GM23338 (cell line): ENCODE data around the gene SVOPL. TPM values are rescaled to one million over a fixed set of nuclear protein-coding genes. Genes with fewer than 3 reads are reported as not detected.

Experiments used
- ATAC-seq: fragments of 200-7000 bp; cut with Tn5 transposase; 3 replicates; pipeline ENCODE4 v1.9.1; 2020
- DNase-seq: peaks from one replicate; pipeline ENCODE4 v3.0.0-alpha.2; 2015; ENCODE audit warnings: low spot score
- H2AFZ ChIP-seq: fragments of 200-600 bp; sonication (generic); 2 replicates; pipeline ENCODE4 v1.8.0; 2016; ENCODE audit warnings: antibody characterized with exemption, mild to moderate bottlenecking, moderate library complexity
- H3F3A ChIP-seq: fragments of 200-600 bp; sonication (generic); replicated peaks from 2 replicates; pipeline ENCODE4 v1.8.0; 2017; ENCODE audit warnings: antibody characterized with exemption, mixed run types, low read depth
- H3K27ac ChIP-seq: fragments of 200-600 bp; sonication (generic); 2 replicates; pipeline ENCODE4 v1.6.1; 2016; ENCODE audit warnings: low read depth
- H3K27me3 ChIP-seq: fragments of 200-600 bp; sonication (generic); 2 replicates; pipeline ENCODE4 v1.8.0; 2016; ENCODE audit warnings: mild to moderate bottlenecking, mixed run types, moderate library complexity; ENCODE audit not compliant: insufficient read depth
- H3K36me3 ChIP-seq: fragments of 200-600 bp; sonication (generic); 2 replicates; pipeline ENCODE4 v1.8.0; 2016; ENCODE audit warnings: mild to moderate bottlenecking; ENCODE audit not compliant: insufficient read depth
- H3K4me1 ChIP-seq: fragments of 200-600 bp; sonication (generic); 2 replicates; pipeline ENCODE4 v1.8.0; 2016; ENCODE audit warnings: mild to moderate bottlenecking, moderate library complexity; ENCODE audit not compliant: insufficient read depth
- H3K4me2 ChIP-seq: fragments of 200-600 bp; sonication (generic); 2 replicates; pipeline ENCODE4 v1.7.1; 2017; ENCODE audit warnings: mixed run types
- H3K4me3 ChIP-seq: fragments of 200-600 bp; sonication (generic); 2 replicates; pipeline ENCODE4 v1.6.1; 2016; ENCODE audit warnings: mixed run types
- H3K79me2 ChIP-seq: fragments of 200-600 bp; sonication (generic); replicated peaks from 2 replicates; pipeline ENCODE4 v1.8.0; 2017; ENCODE audit warnings: mild to moderate bottlenecking; ENCODE audit not compliant: insufficient read depth
- H3K9me2 ChIP-seq: fragments of 200-600 bp; sonication (generic); 2 replicates; pipeline ENCODE4 v1.8.0; 2017; ENCODE audit not compliant: insufficient read depth
- H4K20me1 ChIP-seq: fragments of 200-600 bp; sonication (generic); replicated peaks from 2 replicates; pipeline ENCODE4 v1.8.0; 2017; ENCODE audit warnings: mild to moderate bottlenecking; ENCODE audit not compliant: insufficient read depth
- H3K27ac Mint-ChIP-seq: 2 replicates; pipeline ENCODE4 v1.8.0; 2020; ENCODE audit warnings: inconsistent platforms, mild to moderate bottlenecking, moderate library complexity, mixed read lengths
- H3K27me3 Mint-ChIP-seq: 3 replicates; pipeline ENCODE4 v1.8.0; 2022; ENCODE audit warnings: low read depth, mild to moderate bottlenecking, moderate library complexity, mixed read lengths, inconsistent platforms; ENCODE audit not compliant: insufficient read depth, poor library complexity
- H3K36me3 Mint-ChIP-seq: 3 replicates; pipeline ENCODE4 v1.8.0; 2021; ENCODE audit warnings: low read depth, mild to moderate bottlenecking, inconsistent platforms, moderate library complexity, mixed read lengths
- H3K4me1 Mint-ChIP-seq: 3 replicates; pipeline ENCODE4 v1.8.0; 2020; ENCODE audit warnings: mild to moderate bottlenecking, inconsistent platforms, mixed read lengths
- H3K4me3 Mint-ChIP-seq: 3 replicates; pipeline ENCODE4 v1.8.0; 2021; ENCODE audit warnings: moderate library complexity, mild to moderate bottlenecking, inconsistent platforms, mixed read lengths
- H3K9me3 Mint-ChIP-seq: 3 replicates; pipeline ENCODE4 v1.8.0; 2020; ENCODE audit warnings: moderate library complexity, mild to moderate bottlenecking, inconsistent platforms, mixed read lengths
- CREB1 ChIP-seq: fragments of 250-450 bp; sonication (Bioruptor Pico); IDR thresholded peaks from 2 replicates; pipeline ENCODE4 v1.5.0; 2020; ENCODE audit warnings: low read depth, mild to moderate bottlenecking, moderate library complexity
- EZH2 ChIP-seq: fragments of 200-600 bp; sonication (generic); IDR thresholded peaks from one replicate; pipeline ENCODE4 v1.8.0; 2017; ENCODE audit warnings: antibody characterized with exemption, mild to moderate bottlenecking, low read depth; ENCODE audit not compliant: unreplicated experiment
- EZH2phosphoT487 ChIP-seq: fragments of 200-600 bp; sonication (generic); IDR thresholded peaks from one replicate; pipeline ENCODE4 v1.8.1; 2018; ENCODE audit warnings: antibody characterized with exemption; ENCODE audit not compliant: unreplicated experiment
- JUNB ChIP-seq: IDR thresholded peaks from one replicate; pipeline ENCODE4 v1.6.1; 2016; ENCODE audit warnings: antibody characterized with exemption; ENCODE audit not compliant: unreplicated experiment
- NANOG ChIP-seq: IDR thresholded peaks from 2 replicates; pipeline ENCODE4 v1.6.1; 2016; ENCODE audit warnings: antibody characterized with exemption, borderline replicate concordance
- POLR2AphosphoS5 ChIP-seq: IDR thresholded peaks from 2 replicates; pipeline ENCODE4 v1.6.1; 2016; ENCODE audit warnings: antibody characterized with exemption, low read depth
- STAT1 ChIP-seq: IDR thresholded peaks from one replicate; pipeline ENCODE4 v1.6.1; 2016; ENCODE audit warnings: antibody characterized with exemption; ENCODE audit not compliant: unreplicated experiment
- ZNF114 ChIP-seq: fragments of 250-450 bp; sonication (Bioruptor Pico); IDR thresholded peaks from 2 replicates; pipeline ENCODE4 v1.5.0; 2020; ENCODE audit warnings: mild to moderate bottlenecking, moderate library complexity
- ZNF331 ChIP-seq: fragments of 250-450 bp; sonication (Bioruptor Pico); IDR thresholded peaks from 2 replicates; pipeline ENCODE4 v1.5.0; 2020; ENCODE audit warnings: low read depth, mild to moderate bottlenecking, moderate library complexity
- polyA plus RNA-seq: library from polyadenylated mRNA; unstranded; fragments of >200 nt; fragmentation: Nextera tagmentation; extraction: Ambion mirVana; gene quantifications from 2 replicates; pipeline ENCODE4 v1.2.1, GENCODE V29; 2016
- total RNA-seq: library from RNA; depleted of rRNA; stranded (reverse); fragments of >200 nt; shearing (Covaris generic); gene quantifications from 2 replicates; pipeline ENCODE4 v1.2.3, GENCODE V29; 2014
- TF ChIP-seq, protein P1 (sequence below): IDR thresholded peaks from one replicate; pipeline ENCODE4 v1.6.1; 2018; ENCODE audit warnings: antibody characterized with exemption; ENCODE audit not compliant: unreplicated experiment
- TF ChIP-seq, protein P2 (sequence below): IDR thresholded peaks from 2 replicates; pipeline ENCODE4 v1.6.1; 2016; ENCODE audit warnings: antibody characterized with exemption
- TF ChIP-seq, protein P3 (sequence below), 2 experiments: fragments of 200-600 bp in 1 of 2; sonication (generic) in 1 of 2; conservative IDR thresholded peaks; 2 replicates each; pipeline versions ENCODE4 v1.5.1 to v1.6.1; 2016 to 2017; ENCODE audit warnings: antibody characterized with exemption in 2 of 2, low read depth in 2 of 2, mild to moderate bottlenecking in 2 of 2, moderate library complexity in 1 of 2
- TF ChIP-seq, protein P4 (sequence below): fragments of 250-450 bp; sonication (Bioruptor Pico); IDR thresholded peaks from 2 replicates; pipeline ENCODE4 v1.5.0; 2020; ENCODE audit warnings: mild to moderate bottlenecking, moderate library complexity

The SVOPL gene
- total and polyA plus RNA-seq, 2 experiments from 2014 or later: 1.4 to 2.1 TPM

DNA sequence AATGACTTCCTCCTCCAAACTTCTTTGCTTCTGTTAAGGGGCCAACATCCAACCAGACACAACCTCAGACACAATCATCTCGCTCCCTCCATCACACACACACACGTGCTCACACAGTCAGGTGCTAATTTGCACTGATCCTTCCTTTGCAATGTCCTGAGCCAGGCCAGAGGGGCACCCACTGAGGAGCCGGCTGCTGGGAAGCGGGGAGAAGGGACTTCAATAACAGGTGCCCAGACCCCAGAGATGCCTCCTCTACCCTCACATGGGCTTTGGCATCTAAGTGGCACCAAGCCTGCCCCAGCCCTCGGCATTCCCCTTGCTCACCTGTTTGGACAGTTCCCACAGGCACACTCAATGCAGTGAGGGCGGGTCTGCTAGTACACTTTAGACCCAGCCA, 34.2 kb upstream of the SVOPL start:
- TF ChIP-seq STAT1 (no peak), POLR2AphosphoS5 (no peak), CREB1 (CRISPR knock-in tag) (no peak), JUNB (no peak), EZH2 (no peak), ZNF331 (CRISPR knock-in tag) (no peak), ZNF114 (CRISPR knock-in tag) (no peak), EZH2phosphoT487 (no peak), NANOG (no peak)
- TF ChIP-seq, protein P1, sequence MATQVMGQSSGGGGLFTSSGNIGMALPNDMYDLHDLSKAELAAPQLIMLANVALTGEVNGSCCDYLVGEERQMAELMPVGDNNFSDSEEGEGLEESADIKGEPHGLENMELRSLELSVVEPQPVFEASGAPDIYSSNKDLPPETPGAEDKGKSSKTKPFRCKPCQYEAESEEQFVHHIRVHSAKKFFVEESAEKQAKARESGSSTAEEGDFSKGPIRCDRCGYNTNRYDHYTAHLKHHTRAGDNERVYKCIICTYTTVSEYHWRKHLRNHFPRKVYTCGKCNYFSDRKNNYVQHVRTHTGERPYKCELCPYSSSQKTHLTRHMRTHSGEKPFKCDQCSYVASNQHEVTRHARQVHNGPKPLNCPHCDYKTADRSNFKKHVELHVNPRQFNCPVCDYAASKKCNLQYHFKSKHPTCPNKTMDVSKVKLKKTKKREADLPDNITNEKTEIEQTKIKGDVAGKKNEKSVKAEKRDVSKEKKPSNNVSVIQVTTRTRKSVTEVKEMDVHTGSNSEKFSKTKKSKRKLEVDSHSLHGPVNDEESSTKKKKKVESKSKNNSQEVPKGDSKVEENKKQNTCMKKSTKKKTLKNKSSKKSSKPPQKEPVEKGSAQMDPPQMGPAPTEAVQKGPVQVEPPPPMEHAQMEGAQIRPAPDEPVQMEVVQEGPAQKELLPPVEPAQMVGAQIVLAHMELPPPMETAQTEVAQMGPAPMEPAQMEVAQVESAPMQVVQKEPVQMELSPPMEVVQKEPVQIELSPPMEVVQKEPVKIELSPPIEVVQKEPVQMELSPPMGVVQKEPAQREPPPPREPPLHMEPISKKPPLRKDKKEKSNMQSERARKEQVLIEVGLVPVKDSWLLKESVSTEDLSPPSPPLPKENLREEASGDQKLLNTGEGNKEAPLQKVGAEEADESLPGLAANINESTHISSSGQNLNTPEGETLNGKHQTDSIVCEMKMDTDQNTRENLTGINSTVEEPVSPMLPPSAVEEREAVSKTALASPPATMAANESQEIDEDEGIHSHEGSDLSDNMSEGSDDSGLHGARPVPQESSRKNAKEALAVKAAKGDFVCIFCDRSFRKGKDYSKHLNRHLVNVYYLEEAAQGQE: no peak
- TF ChIP-seq, protein P2, sequence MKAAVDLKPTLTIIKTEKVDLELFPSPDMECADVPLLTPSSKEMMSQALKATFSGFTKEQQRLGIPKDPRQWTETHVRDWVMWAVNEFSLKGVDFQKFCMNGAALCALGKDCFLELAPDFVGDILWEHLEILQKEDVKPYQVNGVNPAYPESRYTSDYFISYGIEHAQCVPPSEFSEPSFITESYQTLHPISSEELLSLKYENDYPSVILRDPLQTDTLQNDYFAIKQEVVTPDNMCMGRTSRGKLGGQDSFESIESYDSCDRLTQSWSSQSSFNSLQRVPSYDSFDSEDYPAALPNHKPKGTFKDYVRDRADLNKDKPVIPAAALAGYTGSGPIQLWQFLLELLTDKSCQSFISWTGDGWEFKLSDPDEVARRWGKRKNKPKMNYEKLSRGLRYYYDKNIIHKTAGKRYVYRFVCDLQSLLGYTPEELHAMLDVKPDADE: no peak
- TF ChIP-seq, protein P3, sequence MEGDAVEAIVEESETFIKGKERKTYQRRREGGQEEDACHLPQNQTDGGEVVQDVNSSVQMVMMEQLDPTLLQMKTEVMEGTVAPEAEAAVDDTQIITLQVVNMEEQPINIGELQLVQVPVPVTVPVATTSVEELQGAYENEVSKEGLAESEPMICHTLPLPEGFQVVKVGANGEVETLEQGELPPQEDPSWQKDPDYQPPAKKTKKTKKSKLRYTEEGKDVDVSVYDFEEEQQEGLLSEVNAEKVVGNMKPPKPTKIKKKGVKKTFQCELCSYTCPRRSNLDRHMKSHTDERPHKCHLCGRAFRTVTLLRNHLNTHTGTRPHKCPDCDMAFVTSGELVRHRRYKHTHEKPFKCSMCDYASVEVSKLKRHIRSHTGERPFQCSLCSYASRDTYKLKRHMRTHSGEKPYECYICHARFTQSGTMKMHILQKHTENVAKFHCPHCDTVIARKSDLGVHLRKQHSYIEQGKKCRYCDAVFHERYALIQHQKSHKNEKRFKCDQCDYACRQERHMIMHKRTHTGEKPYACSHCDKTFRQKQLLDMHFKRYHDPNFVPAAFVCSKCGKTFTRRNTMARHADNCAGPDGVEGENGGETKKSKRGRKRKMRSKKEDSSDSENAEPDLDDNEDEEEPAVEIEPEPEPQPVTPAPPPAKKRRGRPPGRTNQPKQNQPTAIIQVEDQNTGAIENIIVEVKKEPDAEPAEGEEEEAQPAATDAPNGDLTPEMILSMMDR (conservative IDR thresholded peaks at IDR 0.05; ENCODE audit: low read depth in 2 of 2): no peak
- TF ChIP-seq, protein P4, sequence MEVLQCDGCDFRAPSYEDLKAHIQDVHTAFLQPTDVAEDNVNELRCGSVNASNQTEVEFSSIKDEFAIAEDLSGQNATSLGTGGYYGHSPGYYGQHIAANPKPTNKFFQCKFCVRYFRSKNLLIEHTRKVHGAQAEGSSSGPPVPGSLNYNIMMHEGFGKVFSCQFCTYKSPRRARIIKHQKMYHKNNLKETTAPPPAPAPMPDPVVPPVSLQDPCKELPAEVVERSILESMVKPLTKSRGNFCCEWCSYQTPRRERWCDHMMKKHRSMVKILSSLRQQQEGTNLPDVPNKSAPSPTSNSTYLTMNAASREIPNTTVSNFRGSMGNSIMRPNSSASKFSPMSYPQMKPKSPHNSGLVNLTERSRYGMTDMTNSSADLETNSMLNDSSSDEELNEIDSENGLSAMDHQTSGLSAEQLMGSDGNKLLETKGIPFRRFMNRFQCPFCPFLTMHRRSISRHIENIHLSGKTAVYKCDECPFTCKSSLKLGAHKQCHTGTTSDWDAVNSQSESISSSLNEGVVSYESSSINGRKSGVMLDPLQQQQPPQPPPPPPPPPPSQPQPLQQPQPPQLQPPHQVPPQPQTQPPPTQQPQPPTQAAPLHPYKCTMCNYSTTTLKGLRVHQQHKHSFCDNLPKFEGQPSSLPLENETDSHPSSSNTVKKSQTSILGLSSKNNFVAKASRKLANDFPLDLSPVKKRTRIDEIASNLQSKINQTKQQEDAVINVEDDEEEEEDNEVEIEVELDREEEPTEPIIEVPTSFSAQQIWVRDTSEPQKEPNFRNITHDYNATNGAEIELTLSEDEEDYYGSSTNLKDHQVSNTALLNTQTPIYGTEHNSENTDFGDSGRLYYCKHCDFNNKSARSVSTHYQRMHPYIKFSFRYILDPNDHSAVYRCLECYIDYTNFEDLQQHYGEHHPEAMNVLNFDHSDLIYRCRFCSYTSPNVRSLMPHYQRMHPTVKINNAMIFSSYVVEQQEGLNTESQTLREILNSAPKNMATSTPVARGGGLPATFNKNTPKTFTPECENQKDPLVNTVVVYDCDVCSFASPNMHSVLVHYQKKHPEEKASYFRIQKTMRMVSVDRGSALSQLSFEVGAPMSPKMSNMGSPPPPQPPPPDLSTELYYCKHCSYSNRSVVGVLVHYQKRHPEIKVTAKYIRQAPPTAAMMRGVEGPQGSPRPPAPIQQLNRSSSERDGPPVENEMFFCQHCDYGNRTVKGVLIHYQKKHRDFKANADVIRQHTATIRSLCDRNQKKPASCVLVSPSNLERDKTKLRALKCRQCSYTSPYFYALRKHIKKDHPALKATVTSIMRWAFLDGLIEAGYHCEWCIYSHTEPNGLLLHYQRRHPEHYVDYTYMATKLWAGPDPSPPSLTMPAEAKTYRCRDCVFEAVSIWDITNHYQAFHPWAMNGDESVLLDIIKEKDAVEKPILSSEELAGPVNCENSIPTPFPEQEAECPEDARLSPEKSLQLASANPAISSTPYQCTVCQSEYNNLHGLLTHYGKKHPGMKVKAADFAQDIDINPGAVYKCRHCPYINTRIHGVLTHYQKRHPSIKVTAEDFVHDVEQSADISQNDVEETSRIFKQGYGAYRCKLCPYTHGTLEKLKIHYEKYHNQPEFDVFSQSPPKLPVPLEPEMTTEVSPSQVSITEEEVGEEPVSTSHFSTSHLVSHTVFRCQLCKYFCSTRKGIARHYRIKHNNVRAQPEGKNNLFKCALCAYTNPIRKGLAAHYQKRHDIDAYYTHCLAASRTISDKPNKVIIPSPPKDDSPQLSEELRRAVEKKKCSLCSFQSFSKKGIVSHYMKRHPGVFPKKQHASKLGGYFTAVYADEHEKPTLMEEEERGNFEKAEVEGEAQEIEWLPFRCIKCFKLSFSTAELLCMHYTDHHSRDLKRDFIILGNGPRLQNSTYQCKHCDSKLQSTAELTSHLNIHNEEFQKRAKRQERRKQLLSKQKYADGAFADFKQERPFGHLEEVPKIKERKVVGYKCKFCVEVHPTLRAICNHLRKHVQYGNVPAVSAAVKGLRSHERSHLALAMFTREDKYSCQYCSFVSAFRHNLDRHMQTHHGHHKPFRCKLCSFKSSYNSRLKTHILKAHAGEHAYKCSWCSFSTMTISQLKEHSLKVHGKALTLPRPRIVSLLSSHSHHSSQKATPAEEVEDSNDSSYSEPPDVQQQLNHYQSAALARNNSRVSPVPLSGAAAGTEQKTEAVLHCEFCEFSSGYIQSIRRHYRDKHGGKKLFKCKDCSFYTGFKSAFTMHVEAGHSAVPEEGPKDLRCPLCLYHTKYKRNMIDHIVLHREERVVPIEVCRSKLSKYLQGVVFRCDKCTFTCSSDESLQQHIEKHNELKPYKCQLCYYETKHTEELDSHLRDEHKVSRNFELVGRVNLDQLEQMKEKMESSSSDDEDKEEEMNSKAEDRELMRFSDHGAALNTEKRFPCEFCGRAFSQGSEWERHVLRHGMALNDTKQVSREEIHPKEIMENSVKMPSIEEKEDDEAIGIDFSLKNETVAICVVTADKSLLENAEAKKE (CRISPR knock-in tag): no peak
- no peaks in the 10 kb centered on the region for H4K20me1 ChIP-seq
- no peaks in the 10 kb centered on the region for H3K4me1 ChIP-seq
- ATAC-seq (no peak), DNase-seq (no peak)
- Mint-ChIP-seq H3K27ac (no peak overlapping the region), H3K36me3 (0 out of 3 replicates have a peak, but pooled peaks cover 3% of the 10 kb centered on the region), H3K4me1 (peaks cover 17% of the 10 kb centered on the region), H3K9me3 (peaks cover 3% of the 10 kb centered on the region; the same call in 1 of the 3 replicates), H3K27me3 (peaks cover 6% of the 10 kb centered on the region), H3K4me3 (no peak overlapping the region)
- no peak overlapping the region for H3K4me2 ChIP-seq
- no peak overlapping the region for H3K27ac ChIP-seq
- no peak overlapping the region for H3K4me3 ChIP-seq
- no peaks in the 10 kb centered on the region for H3K27me3 ChIP-seq
- H3K36me3 ChIP-seq: no peaks in the 10 kb centered on the region
- no peaks in the 10 kb centered on the region for H3K9me2 ChIP-seq
- H3F3A ChIP-seq: no peaks in the 10 kb centered on the region
- no peak overlapping the region; the same call in 1 of the 2 replicates for H2AFZ ChIP-seq
- no peaks in the 10 kb centered on the region for H3K79me2 ChIP-seq
